Parathyroid adenoma (tissue), 2 donors: ENCODE results near the gene ADORA3.
A peak's percentile ranks its signal among the peaks of the same experiment; 100 is the strongest.

ENCODE experiments used
- H2AFZ ChIP-seq: fragments of 300-600 bp; sonication (generic); one replicate; pipeline ENCODE4 v1.7.0; 2017; ENCODE audit warnings: antibody characterized with exemption, mild to moderate bottlenecking
- H3K27ac ChIP-seq: fragments of 300-600 bp; sonication (generic); one replicate; pipeline ENCODE4 v1.7.0; 2017
- H3K27me3 ChIP-seq: fragments of 300-600 bp; sonication (generic); one replicate; pipeline ENCODE4 v1.7.0; 2017; ENCODE audit warnings: low read length; ENCODE audit not compliant: control insufficient read depth, insufficient read depth
- H3K36me3 ChIP-seq: fragments of 300-600 bp; sonication (generic); one replicate; pipeline ENCODE4 v1.7.0; 2017; ENCODE audit warnings: low read length; ENCODE audit not compliant: control insufficient read depth, insufficient read depth
- H3K4me1 ChIP-seq: fragments of 300-600 bp; sonication (generic); one replicate; pipeline ENCODE4 v1.7.0; 2017; ENCODE audit warnings: control low read depth
- H3K4me2 ChIP-seq: fragments of 300-600 bp; sonication (generic); one replicate; pipeline ENCODE4 v1.7.0; 2017; ENCODE audit warnings: low read length
- H3K4me3 ChIP-seq: fragments of 300-600 bp; sonication (generic); one replicate; pipeline ENCODE4 v1.7.0; 2017; ENCODE audit warnings: low read depth, low read length
- H3K79me2 ChIP-seq: fragments of 300-600 bp; sonication (generic); one replicate; pipeline ENCODE4 v1.7.0; 2017; ENCODE audit warnings: control low read depth
- H3K9ac ChIP-seq: fragments of 300-600 bp; sonication (generic); one replicate; pipeline ENCODE4 v1.7.0; 2017; ENCODE audit warnings: mild to moderate bottlenecking
- H3K9me3 ChIP-seq: fragments of 300-600 bp; sonication (generic); one replicate; pipeline ENCODE4 v1.7.0; 2017; ENCODE audit warnings: low read length; ENCODE audit not compliant: control insufficient read depth
- CTCF ChIP-seq: fragments of 300-600 bp; sonication (generic); IDR thresholded peaks from one replicate; pipeline ENCODE4 v1.7.0; 2017; ENCODE audit warnings: antibody characterized with exemption, mild to moderate bottlenecking
- donor health status: primary hyperparathyroidism.

ADORA3 gene

GRCh38 chr1:111474521-111474920, 28.9 kb downstream of the ADORA3 start:
- Histone ChIP-seq H3K36me3 (no peaks in the 10 kb centered on the region), H3K79me2 (no peaks in the 10 kb centered on the region), H3K4me2 (no peak overlapping the region), H2AFZ (no peak overlapping the region), H3K27me3 (no peaks in the 10 kb centered on the region), H3K4me1 (peaks cover 8% of the 10 kb centered on the region), H3K9me3 (no peaks in the 10 kb centered on the region), H3K4me3 (no peak overlapping the region), H3K27ac (no peak overlapping the region), H3K9ac (no peak overlapping the region)
- TF ChIP-seq CTCF = no peak

GRCh38 chr1:111474106-111474505, 29.3 kb downstream of the ADORA3 start:
- H3K4me2 ChIP-seq = no peak overlapping the region
- no peaks in the 10 kb centered on the region for H3K9me3 ChIP-seq
- peaks cover 8% of the 10 kb centered on the region for H3K4me1 ChIP-seq
- no peak overlapping the region for H3K27ac ChIP-seq
- no peaks in the 10 kb centered on the region for H3K79me2 ChIP-seq
- H2AFZ ChIP-seq = no peak overlapping the region
- H3K36me3 ChIP-seq = no peaks in the 10 kb centered on the region
- H3K9ac ChIP-seq = no peak overlapping the region
- no peak for TF ChIP-seq CTCF
- no peaks in the 10 kb centered on the region for H3K27me3 ChIP-seq
- H3K4me3 ChIP-seq = peak overlapping the region; percentile 17

- no peaks in the 10 kb centered on the region for H3K9me3 ChIP-seq
- no peak overlapping the region for H3K4me3 ChIP-seq
- TF ChIP-seq CTCF = no peak
- no peak overlapping the region for H2AFZ ChIP-seq
- no peaks in the 10 kb centered on the region for H3K27me3 ChIP-seq
- H3K4me2 ChIP-seq = no peak overlapping the region
- no peaks in the 10 kb centered on the region for H3K36me3 ChIP-seq
- no peaks in the 10 kb centered on the region for H3K79me2 ChIP-seq
- H3K27ac ChIP-seq = peak overlapping the region; percentile 11
- no peak overlapping the region for H3K9ac ChIP-seq
- H3K4me1 ChIP-seq = peaks cover 8% of the 10 kb centered on the region
Observed at GRCh38 chr1:111471538-111471937, 31.9 kb downstream of the ADORA3 start.

GRCh38 chr1:111471012-111471411, 32.4 kb downstream of the ADORA3 start:
- no peak overlapping the region for H3K4me3 ChIP-seq
- H3K36me3 ChIP-seq = no peaks in the 10 kb centered on the region

More at GRCh38 chr1:111471012-111471411, 32.4 kb downstream of the ADORA3 start:
- H3K79me2 ChIP-seq = no peaks in the 10 kb centered on the region
- no peaks in the 10 kb centered on the region for H3K9me3 ChIP-seq
- peaks cover 8% of the 10 kb centered on the region for H3K4me1 ChIP-seq
- H2AFZ ChIP-seq = no peak overlapping the region
- H3K9ac ChIP-seq = no peak overlapping the region
- no peak overlapping the region for H3K4me2 ChIP-seq
- H3K27me3 ChIP-seq = no peaks in the 10 kb centered on the region
- peak overlapping the region; percentile 36 for H3K27ac ChIP-seq
- no peak for TF ChIP-seq CTCF
